ENCODE measurements around the gene ST6GAL1. TPM values are rescaled to one million over a fixed set of nuclear protein-coding genes. Genes with fewer than 3 reads are reported as not detected.
A peak's percentile ranks its signal among the peaks of the same experiment; 100 is the strongest.

Gene ST6GAL1
- total RNA-seq, 1 donor from 2014 or later: 68.2 TPM

- Mint-ChIP-seq H3K4me1 (ENCODE audit: unreplicated experiment) (peaks cover 50% of the 10 kb centered on the region), H3K36me3 (ENCODE audit: unreplicated experiment) (peaks cover 33% of the 10 kb centered on the region), H3K27ac (ENCODE audit: unreplicated experiment) (no peak overlapping the region), H3K27me3 (ENCODE audit: unreplicated experiment) (no peaks in the 10 kb centered on the region), H3K9me3 (ENCODE audit: unreplicated experiment) (no peaks in the 10 kb centered on the region), H3K4me3 (ENCODE audit: unreplicated experiment) (no peak overlapping the region)
- TF ChIP-seq CTCF (IDR thresholded peaks at IDR 0.05): no peak
- no peak for DNase-seq (ENCODE audit: extremely low spot score, unreplicated experiment)
Observed at GRCh38 chr3:186978712-186979111, 48.4 kb downstream of the ST6GAL1 start.

GRCh38 chr3:186979852-186980251 is 49.5 kb downstream of the ST6GAL1 start:
- TF ChIP-seq CTCF (IDR thresholded peaks at IDR 0.05): no peak
- H3K36me3 Mint-ChIP-seq (ENCODE audit: unreplicated experiment): peaks cover 31% of the 10 kb centered on the region
- no peak overlapping the region for H3K4me3 Mint-ChIP-seq (ENCODE audit: unreplicated experiment)
- DNase-seq (ENCODE audit: extremely low spot score, unreplicated experiment): no peak
- peaks cover 51% of the 10 kb centered on the region for H3K4me1 Mint-ChIP-seq (ENCODE audit: unreplicated experiment)
- no peaks in the 10 kb centered on the region for H3K27me3 Mint-ChIP-seq (ENCODE audit: unreplicated experiment)
- H3K9me3 Mint-ChIP-seq (ENCODE audit: unreplicated experiment): no peaks in the 10 kb centered on the region
- H3K27ac Mint-ChIP-seq (ENCODE audit: unreplicated experiment): no peak overlapping the region

- H3K27me3 Mint-ChIP-seq (ENCODE audit: unreplicated experiment): no peaks in the 10 kb centered on the region
Observed at GRCh38 chr3:186980989-186981388, 50.7 kb downstream of the ST6GAL1 start.

GRCh38 chr3:186983659-186984058 is 53.3 kb downstream of the ST6GAL1 start:
- Mint-ChIP-seq H3K4me3 (ENCODE audit: unreplicated experiment) (no peak overlapping the region), H3K9me3 (ENCODE audit: unreplicated experiment) (no peaks in the 10 kb centered on the region), H3K27me3 (ENCODE audit: unreplicated experiment) (no peaks in the 10 kb centered on the region), H3K36me3 (ENCODE audit: unreplicated experiment) (peaks cover 24% of the 10 kb centered on the region), H3K4me1 (ENCODE audit: unreplicated experiment) (peaks cover 45% of the 10 kb centered on the region), H3K27ac (ENCODE audit: unreplicated experiment) (peak overlapping the region; percentile 3)
- DNase-seq (ENCODE audit: extremely low spot score, unreplicated experiment): no peak
- TF ChIP-seq CTCF (IDR thresholded peaks at IDR 0.05): no peak

More at GRCh38 chr3:186980989-186981388, 50.7 kb downstream of the ST6GAL1 start:
- no peaks in the 10 kb centered on the region for H3K9me3 Mint-ChIP-seq (ENCODE audit: unreplicated experiment)
- H3K27ac Mint-ChIP-seq (ENCODE audit: unreplicated experiment): no peak overlapping the region
- peaks cover 52% of the 10 kb centered on the region for H3K4me1 Mint-ChIP-seq (ENCODE audit: unreplicated experiment)
- no peak for TF ChIP-seq CTCF (IDR thresholded peaks at IDR 0.05)
- no peak overlapping the region for H3K4me3 Mint-ChIP-seq (ENCODE audit: unreplicated experiment)
- DNase-seq (ENCODE audit: extremely low spot score, unreplicated experiment): no peak
- peaks cover 22% of the 10 kb centered on the region for H3K36me3 Mint-ChIP-seq (ENCODE audit: unreplicated experiment)

GRCh38 chr3:186984064-186984463 is 53.7 kb downstream of the ST6GAL1 start:
- H3K4me1 Mint-ChIP-seq (ENCODE audit: unreplicated experiment): peaks cover 41% of the 10 kb centered on the region
- H3K4me3 Mint-ChIP-seq (ENCODE audit: unreplicated experiment): no peak overlapping the region
- no peaks in the 10 kb centered on the region for H3K9me3 Mint-ChIP-seq (ENCODE audit: unreplicated experiment)
- H3K27me3 Mint-ChIP-seq (ENCODE audit: unreplicated experiment): no peaks in the 10 kb centered on the region
- TF ChIP-seq CTCF (IDR thresholded peaks at IDR 0.05): no peak
- H3K27ac Mint-ChIP-seq (ENCODE audit: unreplicated experiment): peak overlapping the region; percentile 3
- H3K36me3 Mint-ChIP-seq (ENCODE audit: unreplicated experiment): peaks cover 21% of the 10 kb centered on the region
- DNase-seq (ENCODE audit: extremely low spot score, unreplicated experiment): no peak
